Measurements from ENCODE around the gene BEND7. TPM values are rescaled to one million over a fixed set of nuclear protein-coding genes. Genes with fewer than 3 reads are reported as not detected.

Gene BEND7
- total RNA-seq, 1 donor from 2014 or later: 21.1 TPM

- Histone ChIP-seq H3K9me3 (ENCODE audit: insufficient read depth, low read depth, low read length) (peaks cover 2% of the 10 kb centered on the region), H2AFZ (ENCODE audit: low read depth, low read length) (no peak overlapping the region), H3K79me2 (ENCODE audit: insufficient read depth, low read length) (no peaks in the 10 kb centered on the region), H3K4me2 (ENCODE audit: low read length) (no peak overlapping the region), H3K27ac (ENCODE audit: low read depth, low read length) (no peak overlapping the region), H4K20me1 (ENCODE audit: insufficient read depth, low read length) (no peaks in the 10 kb centered on the region), H3K4me3 (ENCODE audit: insufficient read depth, low read depth, low read length) (no peak overlapping the region), H3K36me3 (ENCODE audit: insufficient read depth, low read length) (no peaks in the 10 kb centered on the region), H3K4me1 (ENCODE audit: insufficient read depth, low read length) (peaks cover 6% of the 10 kb centered on the region), H3K9ac (ENCODE audit: low read length) (no peak overlapping the region), H3K27me3 (ENCODE audit: insufficient read depth, low read length) (no peaks in the 10 kb centered on the region)
- no peaks in the 10 kb centered on the region for H3K4me1 Mint-ChIP-seq (ENCODE audit: low read depth, unreplicated experiment)
- no peak for DNase-seq (ENCODE audit: low read depth)
- H3K4me3 Mint-ChIP-seq (ENCODE audit: unreplicated experiment): no peak overlapping the region
- no peaks in the 10 kb centered on the region for H3K36me3 Mint-ChIP-seq (ENCODE audit: low read depth, unreplicated experiment)
- no peak overlapping the region for H3K27ac Mint-ChIP-seq (ENCODE audit: unreplicated experiment)
- no peak for TF ChIP-seq CTCF (IDR thresholded peaks at IDR 0.05; ENCODE audit: insufficient read depth, low read depth, low read length)
- no peak for TF ChIP-seq EZH2 (IDR thresholded peaks at IDR 0.05; ENCODE audit: insufficient read depth, low read length)
- no peak for FAIRE-seq
- no peaks in the 10 kb centered on the region for H3K27me3 Mint-ChIP-seq (ENCODE audit: low read depth, unreplicated experiment)
- peaks cover 8% of the 10 kb centered on the region for H3K9me3 Mint-ChIP-seq (ENCODE audit: unreplicated experiment)
Observed at GRCh38 chr10:13559124-13559700, 30.4 kb upstream of the BEND7 start.

GRCh38 chr10:13555884-13556510, 27.2 kb upstream of the BEND7 start:
- no peaks in the 10 kb centered on the region for H4K20me1 ChIP-seq (ENCODE audit: insufficient read depth, low read length)
- no peaks in the 10 kb centered on the region for H3K9me3 ChIP-seq (ENCODE audit: insufficient read depth, low read depth, low read length)
- no peak overlapping the region for H3K4me3 ChIP-seq (ENCODE audit: insufficient read depth, low read depth, low read length)
- no peak overlapping the region for H3K27ac Mint-ChIP-seq (ENCODE audit: unreplicated experiment)
- DNase-seq (ENCODE audit: low read depth) (no peak), FAIRE-seq (no peak)
- H3K4me2 ChIP-seq (ENCODE audit: low read length): no peak overlapping the region
- no peaks in the 10 kb centered on the region for H3K4me1 Mint-ChIP-seq (ENCODE audit: low read depth, unreplicated experiment)
- no peak overlapping the region for H3K9ac ChIP-seq (ENCODE audit: low read length)
- H3K27me3 ChIP-seq (ENCODE audit: insufficient read depth, low read length): peaks cover 3% of the 10 kb centered on the region
- H3K4me1 ChIP-seq (ENCODE audit: insufficient read depth, low read length): peaks cover 6% of the 10 kb centered on the region
- no peaks in the 10 kb centered on the region for H3K36me3 Mint-ChIP-seq (ENCODE audit: low read depth, unreplicated experiment)
- no peaks in the 10 kb centered on the region for H3K36me3 ChIP-seq (ENCODE audit: insufficient read depth, low read length)
- no peaks in the 10 kb centered on the region for H3K27me3 Mint-ChIP-seq (ENCODE audit: low read depth, unreplicated experiment)
- H3K4me3 Mint-ChIP-seq (ENCODE audit: unreplicated experiment): no peak overlapping the region
- H3K79me2 ChIP-seq (ENCODE audit: insufficient read depth, low read length): no peaks in the 10 kb centered on the region
- no peak for TF ChIP-seq CTCF (IDR thresholded peaks at IDR 0.05; ENCODE audit: insufficient read depth, low read depth, low read length)
- TF ChIP-seq EZH2 (IDR thresholded peaks at IDR 0.05; ENCODE audit: insufficient read depth, low read length): no peak
- peaks cover 3% of the 10 kb centered on the region for H3K9me3 Mint-ChIP-seq (ENCODE audit: unreplicated experiment)
- no peak overlapping the region for H3K27ac ChIP-seq (ENCODE audit: low read depth, low read length)
- no peak overlapping the region for H2AFZ ChIP-seq (ENCODE audit: low read depth, low read length)

GRCh38 chr10:13550802-13551201, 22.0 kb upstream of the BEND7 start:
- Histone ChIP-seq H3K9me3 (ENCODE audit: insufficient read depth, low read depth, low read length) (peaks cover 5% of the 10 kb centered on the region), H4K20me1 (ENCODE audit: insufficient read depth, low read length) (no peaks in the 10 kb centered on the region), H3K4me3 (ENCODE audit: insufficient read depth, low read depth, low read length) (no peak overlapping the region), H2AFZ (ENCODE audit: low read depth, low read length) (no peak overlapping the region), H3K9ac (ENCODE audit: low read length) (no peak overlapping the region), H3K4me2 (ENCODE audit: low read length) (no peak overlapping the region), H3K36me3 (ENCODE audit: insufficient read depth, low read length) (no peaks in the 10 kb centered on the region), H3K27me3 (ENCODE audit: insufficient read depth, low read length) (peaks cover 10% of the 10 kb centered on the region), H3K79me2 (ENCODE audit: insufficient read depth, low read length) (no peaks in the 10 kb centered on the region), H3K4me1 (ENCODE audit: insufficient read depth, low read length) (no peaks in the 10 kb centered on the region), H3K27ac (ENCODE audit: low read depth, low read length) (no peak overlapping the region)
- no peaks in the 10 kb centered on the region for H3K36me3 Mint-ChIP-seq (ENCODE audit: low read depth, unreplicated experiment)
- H3K27me3 Mint-ChIP-seq (ENCODE audit: low read depth, unreplicated experiment): peaks cover 5% of the 10 kb centered on the region
- no peaks in the 10 kb centered on the region for H3K4me1 Mint-ChIP-seq (ENCODE audit: low read depth, unreplicated experiment)
- TF ChIP-seq EZH2 (IDR thresholded peaks at IDR 0.05; ENCODE audit: insufficient read depth, low read length) (no peak), CTCF (IDR thresholded peaks at IDR 0.05; ENCODE audit: insufficient read depth, low read depth, low read length) (no peak)
- no peak for DNase-seq (ENCODE audit: low read depth)
- no peak for FAIRE-seq
- no peak overlapping the region for H3K4me3 Mint-ChIP-seq (ENCODE audit: unreplicated experiment)
- no peak overlapping the region for H3K27ac Mint-ChIP-seq (ENCODE audit: unreplicated experiment)
- peaks cover 11% of the 10 kb centered on the region for H3K9me3 Mint-ChIP-seq (ENCODE audit: unreplicated experiment)

All from astrocyte (in vitro differentiated cells and primary cell).